Progenitor cell of endocrine pancreas (in vitro differentiated cells): ENCODE results near the gene DNAI1. TPM values are rescaled to one million over a fixed set of nuclear protein-coding genes. Genes with fewer than 3 reads are reported as not detected.

Experiments used
- DNase-seq: peaks from one replicate; pipeline ENCODE4 v3.0.0; 2021; ENCODE audit warnings: low spot score; ENCODE audit not compliant: unreplicated experiment
- H3K27ac Mint-ChIP-seq: 2 replicates; pipeline ENCODE4 v1.8.0; 2021; ENCODE audit warnings: mild to moderate bottlenecking, moderate library complexity, mixed read lengths
- H3K27me3 Mint-ChIP-seq: 2 replicates; pipeline ENCODE4 v1.8.0; 2021; ENCODE audit warnings: mixed read lengths
- H3K36me3 Mint-ChIP-seq: 2 replicates; pipeline ENCODE4 v1.8.0; 2022; ENCODE audit warnings: mixed read lengths; ENCODE audit not compliant: insufficient read depth
- H3K4me1 Mint-ChIP-seq: 2 replicates; pipeline ENCODE4 v1.8.0; 2021; ENCODE audit warnings: low read depth, mixed read lengths
- H3K4me3 Mint-ChIP-seq: 2 replicates; pipeline ENCODE4 v1.8.0; 2021; ENCODE audit warnings: low read depth, mild to moderate bottlenecking, moderate library complexity, mixed read lengths
- H3K9me3 Mint-ChIP-seq: 2 replicates; pipeline ENCODE4 v1.8.0; 2021; ENCODE audit warnings: low read depth, mixed read lengths
- CTCF ChIP-seq: fragments of 200-600 bp; sonication (generic); IDR thresholded peaks from one replicate; pipeline ENCODE4 v1.5.0; 2021; ENCODE audit warnings: antibody characterized with exemption, mild to moderate bottlenecking; ENCODE audit not compliant: unreplicated experiment
- total RNA-seq: library from RNA; stranded (reverse); gene quantifications from 2 replicates; pipeline ENCODE4 v1.2.1, GENCODE V29; 2021

DNAI1 gene
- total RNA-seq, 1 donor from 2014 or later, result 1.2 TPM

- TF ChIP-seq CTCF, result no peak
- no peaks in the 10 kb centered on the region for H3K9me3 Mint-ChIP-seq
- peaks cover 27% of the 10 kb centered on the region for H3K27me3 Mint-ChIP-seq
- no peak overlapping the region for H3K27ac Mint-ChIP-seq
- DNase-seq, result no peak
- H3K4me1 Mint-ChIP-seq, result peaks cover 10% of the 10 kb centered on the region
- H3K4me3 Mint-ChIP-seq, result no peak overlapping the region
- no peaks in the 10 kb centered on the region for H3K36me3 Mint-ChIP-seq
Measured at GRCh38 chr9:34555500-34555899, 96.9 kb downstream of the DNAI1 start.

GRCh38 chr9:34555936-34556525, 97.4 kb downstream of the DNAI1 start:
- Mint-ChIP-seq H3K4me3 (no peak overlapping the region), H3K4me1 (peaks cover 10% of the 10 kb centered on the region), H3K27ac (no peak overlapping the region)

GRCh38 chr9:34556949-34557348, 98.3 kb downstream of the DNAI1 start:
- TF ChIP-seq CTCF, result no peak
- peaks cover 31% of the 10 kb centered on the region for H3K27me3 Mint-ChIP-seq
- DNase-seq, result no peak
- no peak overlapping the region for H3K27ac Mint-ChIP-seq
- H3K36me3 Mint-ChIP-seq, result no peaks in the 10 kb centered on the region
- no peak overlapping the region for H3K4me3 Mint-ChIP-seq
- H3K9me3 Mint-ChIP-seq, result no peaks in the 10 kb centered on the region
- H3K4me1 Mint-ChIP-seq, result peaks cover 10% of the 10 kb centered on the region

More at GRCh38 chr9:34555936-34556525, 97.4 kb downstream of the DNAI1 start:
- Mint-ChIP-seq H3K9me3 (no peaks in the 10 kb centered on the region), H3K27me3 (peaks cover 27% of the 10 kb centered on the region), H3K36me3 (no peaks in the 10 kb centered on the region)
- no peak for DNase-seq
- no peak for TF ChIP-seq CTCF

GRCh38 chr9:34557426-34558321, 99.1 kb downstream of the DNAI1 start:
- peaks cover 10% of the 10 kb centered on the region for H3K4me1 Mint-ChIP-seq
- no peak overlapping the region for H3K4me3 Mint-ChIP-seq
- H3K36me3 Mint-ChIP-seq, result no peaks in the 10 kb centered on the region
- no peak for DNase-seq
- H3K27me3 Mint-ChIP-seq, result peaks cover 30% of the 10 kb centered on the region
- no peak for TF ChIP-seq CTCF
- no peaks in the 10 kb centered on the region for H3K9me3 Mint-ChIP-seq
- H3K27ac Mint-ChIP-seq, result no peak overlapping the region

- H3K27me3 Mint-ChIP-seq, result peaks cover 34% of the 10 kb centered on the region
- no peak overlapping the region for H3K27ac Mint-ChIP-seq
- peaks cover 10% of the 10 kb centered on the region for H3K4me1 Mint-ChIP-seq
- DNase-seq, result no peak
- H3K4me3 Mint-ChIP-seq, result no peak overlapping the region
- peaks cover 2% of the 10 kb centered on the region for H3K9me3 Mint-ChIP-seq
- H3K36me3 Mint-ChIP-seq, result no peaks in the 10 kb centered on the region
- no peak for TF ChIP-seq CTCF
Measured at GRCh38 chr9:34558364-34558763, 99.8 kb downstream of the DNAI1 start.
